CD4-positive, alpha-beta T cell treated with Interleukin-12 subunit alpha and Interleukin-12 subunit beta, for 1 hour (primary cell): ENCODE data around the gene POLE.

Experiments
- DNase-seq: peaks from one replicate; pipeline ENCODE4 v3.0.0-alpha.2; 2020

The POLE gene

DNA sequence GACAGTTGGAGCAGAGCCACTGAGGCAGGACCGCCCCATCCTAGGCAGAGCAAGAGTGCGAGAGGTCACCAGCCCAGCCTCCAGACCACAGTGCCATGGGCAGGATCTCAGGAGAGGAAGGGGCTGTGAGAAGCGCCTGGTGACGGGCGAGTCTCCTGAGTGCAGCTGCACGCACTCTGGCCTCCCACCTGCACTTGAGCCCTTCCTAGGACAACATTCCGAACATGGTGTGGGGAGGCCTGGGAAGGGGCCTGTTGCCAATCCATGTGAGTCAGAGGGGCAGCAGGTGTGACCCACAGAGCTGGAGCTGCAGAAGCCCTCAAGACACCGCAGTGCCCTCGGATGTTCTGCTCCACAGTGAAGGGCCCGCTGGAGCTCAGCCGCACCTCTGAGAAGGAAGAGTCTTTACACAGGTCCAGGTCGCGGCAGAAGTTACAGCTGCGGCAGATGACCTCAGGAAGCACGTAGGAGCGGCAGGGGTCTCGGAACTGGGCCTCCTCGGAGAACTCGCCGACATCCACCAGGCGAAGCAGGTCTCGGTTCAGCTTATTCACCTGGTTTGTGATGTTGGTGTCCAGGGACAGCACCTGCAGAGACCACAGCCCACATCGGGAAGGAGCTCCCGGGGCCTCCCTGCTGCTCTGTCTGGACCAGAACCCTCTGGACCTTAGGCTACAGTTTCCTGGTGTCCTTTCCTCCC, 61.3 kb downstream of the POLE start:
- no peak for DNase-seq

DNA sequence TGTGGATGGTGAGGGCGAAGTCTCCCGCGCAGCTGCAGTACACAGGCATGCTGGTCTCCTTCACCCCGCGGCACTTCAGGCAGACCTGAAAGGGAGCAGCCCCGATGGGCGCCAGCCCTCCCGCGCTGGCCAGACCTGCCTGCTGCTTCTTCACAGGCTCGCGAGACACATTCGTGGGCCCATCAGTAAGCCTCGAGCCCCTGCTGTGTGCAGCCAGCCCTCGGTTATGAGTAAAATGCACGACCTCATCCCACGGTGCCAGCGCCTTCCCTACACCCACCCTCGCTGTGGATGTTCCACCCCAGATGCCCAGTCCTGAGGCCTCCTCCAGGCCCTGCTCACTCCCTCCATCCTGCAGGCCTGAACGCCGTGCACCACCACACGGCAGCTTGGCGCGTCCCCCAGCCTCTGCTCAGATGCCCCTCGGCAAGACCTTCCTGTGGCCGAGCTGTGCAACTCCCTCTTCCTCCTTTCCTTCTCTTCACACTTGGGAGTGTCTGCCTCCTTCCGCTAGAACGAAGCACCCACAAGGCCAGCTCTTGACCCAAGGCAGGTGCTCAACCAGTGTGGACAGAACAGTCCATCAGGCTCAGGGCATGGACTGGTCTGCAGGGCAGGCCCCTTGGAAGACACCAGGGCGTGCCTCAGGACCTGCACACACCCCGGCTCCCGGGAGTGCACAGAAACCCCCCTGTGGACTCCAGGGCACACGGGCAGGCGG, 62.1 kb downstream of the POLE start:
- no peak for DNase-seq

DNA sequence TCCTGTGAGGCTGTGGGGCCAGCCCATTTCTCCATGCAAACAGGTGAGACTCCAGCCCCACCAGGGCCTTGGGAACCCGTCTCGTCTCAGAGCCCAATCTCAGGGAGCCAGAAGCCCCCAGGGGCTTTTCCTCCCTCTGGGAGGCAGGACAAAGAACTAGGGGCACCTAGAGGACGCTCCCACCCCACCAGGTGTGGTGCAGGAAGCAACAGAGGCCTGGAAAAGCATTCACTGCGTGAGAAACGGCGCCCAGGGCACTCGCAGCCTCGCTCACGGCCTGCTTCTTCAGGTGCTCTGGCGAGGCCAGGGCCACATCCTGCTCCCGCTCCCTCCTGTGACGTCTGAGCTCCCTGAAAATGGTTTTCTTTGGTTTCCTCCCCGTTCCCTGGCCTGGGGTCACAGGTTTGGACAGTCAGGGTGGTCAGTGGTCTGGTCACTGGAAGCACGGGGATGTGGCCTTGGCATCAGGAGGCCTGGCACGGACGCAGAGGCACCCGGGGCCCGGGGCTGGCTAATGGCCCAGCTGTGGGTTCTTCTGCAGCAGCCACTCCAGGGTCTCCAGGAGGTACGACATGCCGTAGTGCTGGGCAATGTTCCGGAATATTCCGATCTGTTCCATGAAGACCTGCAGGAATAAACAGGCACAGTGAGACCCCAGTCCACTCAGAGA, 62.8 kb downstream of the POLE start:
- DNase-seq, result no peak

DNA sequence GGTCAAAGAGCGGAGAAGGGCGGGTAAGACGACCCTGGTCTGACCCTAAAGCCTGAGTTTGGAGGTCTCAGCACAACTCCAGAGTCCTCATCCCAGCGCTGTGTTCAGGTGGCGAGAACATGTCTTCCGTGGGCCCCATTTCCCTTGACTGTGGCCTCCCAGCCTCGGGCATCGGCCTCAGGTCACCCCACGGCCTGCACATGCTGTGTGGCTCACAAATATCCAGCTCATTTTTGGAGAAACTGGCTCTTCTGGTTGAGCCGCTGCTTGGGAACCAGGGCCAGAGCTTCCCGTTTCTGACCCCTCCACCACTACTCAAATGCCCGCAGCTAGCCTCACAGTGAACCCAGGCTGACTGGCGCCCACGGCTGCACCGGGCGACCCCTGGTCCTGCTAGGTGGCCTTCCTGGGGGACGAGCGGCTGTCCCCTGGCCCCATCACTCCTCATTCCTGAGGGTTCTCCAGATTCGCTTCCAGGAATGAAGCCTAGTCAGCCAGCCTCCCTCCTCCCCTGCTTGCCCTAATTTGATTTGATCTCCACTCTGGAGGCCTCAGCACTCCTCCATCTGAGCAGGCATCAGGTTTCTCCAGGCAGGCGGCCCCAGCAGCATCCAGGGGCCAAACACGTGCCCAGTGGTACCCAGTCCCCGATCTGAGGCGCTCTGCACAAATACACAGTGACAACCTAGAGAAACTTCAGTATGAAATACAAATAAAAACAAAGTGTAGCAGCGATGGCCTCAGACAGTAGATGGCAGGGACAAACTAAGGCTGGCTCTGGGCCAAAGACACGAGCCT, 63.9 kb downstream of the POLE start:
- no peak for DNase-seq

DNA sequence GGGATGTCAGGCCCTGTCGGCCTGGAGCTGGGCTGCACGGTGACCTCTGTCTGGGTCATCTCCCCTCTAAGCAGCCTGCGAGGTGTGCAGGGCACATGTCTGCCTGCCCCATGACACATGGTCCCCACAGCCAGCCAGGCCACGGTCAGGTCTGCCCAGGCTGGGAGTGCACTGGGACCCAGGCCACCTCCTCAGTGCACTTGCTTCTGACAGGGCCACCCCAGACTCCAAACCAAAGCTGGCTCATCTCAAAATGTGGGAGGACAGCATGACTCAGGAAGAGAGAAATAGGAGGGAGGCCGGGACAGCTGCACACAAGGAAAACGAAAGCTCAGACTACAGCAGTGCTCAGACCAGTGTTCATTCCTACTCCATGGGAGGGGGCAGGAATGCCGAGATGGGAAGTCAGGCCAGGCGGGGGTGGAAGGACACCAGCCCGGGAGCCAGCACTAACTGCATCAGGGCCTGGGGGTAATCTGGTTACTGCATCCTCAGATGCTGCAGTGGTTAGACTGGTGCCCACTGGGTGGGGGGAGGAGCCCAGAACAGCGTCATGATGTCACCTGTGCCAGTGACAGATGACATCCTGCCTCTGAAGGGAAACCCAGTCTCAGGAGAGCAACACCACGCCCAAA, 64.6 kb downstream of the POLE start:
- no peak for DNase-seq

DNA sequence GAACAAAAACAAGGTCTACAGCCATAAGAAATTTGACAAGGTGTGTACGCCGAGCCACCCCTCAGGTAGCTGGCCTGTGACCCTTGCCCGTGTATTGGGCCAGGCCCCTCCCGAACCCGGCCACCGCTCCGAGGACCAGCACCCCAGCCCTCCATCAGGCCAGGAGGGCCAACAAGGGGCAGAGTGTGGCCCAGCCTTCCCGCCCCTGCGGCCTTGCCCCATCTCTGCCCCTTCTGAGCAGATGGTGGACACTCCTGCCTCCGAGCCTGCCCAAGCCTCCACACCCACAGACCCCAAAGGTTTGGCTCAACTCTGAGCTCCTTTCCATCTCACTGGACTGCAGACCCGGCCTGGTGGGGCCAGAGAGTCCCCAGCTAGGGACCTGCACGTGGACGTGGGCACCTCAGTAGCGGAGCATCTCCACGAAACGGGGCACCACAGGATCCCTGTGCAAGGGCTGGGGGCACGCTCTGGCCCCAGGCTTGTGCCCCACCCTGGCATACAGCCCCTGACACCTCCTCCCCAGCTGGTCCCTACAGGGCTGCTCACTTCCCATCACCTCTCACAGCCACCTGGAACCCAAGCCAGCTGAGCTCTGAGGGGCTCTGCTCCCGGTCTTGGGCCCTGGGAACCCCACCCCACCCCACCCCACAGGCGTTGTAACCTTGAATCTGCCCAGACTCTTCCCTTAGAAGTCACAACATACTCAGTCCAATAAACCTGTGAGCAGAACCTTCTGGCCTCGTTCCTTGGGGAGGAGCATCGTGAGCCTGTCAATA, 65.3 kb downstream of the POLE start:
- no peak for DNase-seq

DNA sequence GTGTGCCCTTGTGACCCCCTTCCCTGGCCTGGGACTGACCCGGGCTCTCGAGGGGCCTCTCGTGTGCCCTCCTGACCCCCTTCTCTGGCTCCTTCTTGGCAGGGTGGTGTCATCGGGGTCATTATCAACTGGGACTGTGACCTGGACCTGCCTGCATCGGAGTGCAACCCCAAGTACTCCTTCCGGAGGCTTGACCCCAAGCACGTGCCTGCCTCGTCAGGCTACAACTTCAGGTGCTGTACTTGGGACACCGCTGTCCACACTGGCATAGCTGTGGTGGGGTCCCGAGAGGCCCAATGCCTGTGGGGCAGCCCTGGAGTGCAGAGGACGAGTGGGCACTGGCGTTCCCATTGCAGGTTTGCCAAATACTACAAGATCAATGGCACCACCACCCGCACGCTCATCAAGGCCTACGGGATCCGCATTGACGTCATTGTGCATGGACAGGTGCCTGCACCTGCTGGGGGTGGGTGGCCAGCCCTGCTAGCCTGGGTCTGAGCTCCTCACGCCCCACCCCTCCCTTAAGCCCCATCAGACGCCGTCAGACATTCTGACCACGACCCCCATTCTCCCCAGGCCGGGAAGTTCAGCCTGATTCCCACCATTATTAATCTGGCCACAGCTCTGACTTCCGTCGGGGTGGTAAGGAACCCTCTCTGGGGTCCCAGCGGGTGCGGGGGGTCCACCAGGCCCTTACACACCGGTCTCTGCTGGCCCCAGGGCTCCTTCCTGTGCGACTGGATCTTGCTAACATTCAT, 66.1 kb downstream of the POLE start:
- no peak for DNase-seq

DNA sequence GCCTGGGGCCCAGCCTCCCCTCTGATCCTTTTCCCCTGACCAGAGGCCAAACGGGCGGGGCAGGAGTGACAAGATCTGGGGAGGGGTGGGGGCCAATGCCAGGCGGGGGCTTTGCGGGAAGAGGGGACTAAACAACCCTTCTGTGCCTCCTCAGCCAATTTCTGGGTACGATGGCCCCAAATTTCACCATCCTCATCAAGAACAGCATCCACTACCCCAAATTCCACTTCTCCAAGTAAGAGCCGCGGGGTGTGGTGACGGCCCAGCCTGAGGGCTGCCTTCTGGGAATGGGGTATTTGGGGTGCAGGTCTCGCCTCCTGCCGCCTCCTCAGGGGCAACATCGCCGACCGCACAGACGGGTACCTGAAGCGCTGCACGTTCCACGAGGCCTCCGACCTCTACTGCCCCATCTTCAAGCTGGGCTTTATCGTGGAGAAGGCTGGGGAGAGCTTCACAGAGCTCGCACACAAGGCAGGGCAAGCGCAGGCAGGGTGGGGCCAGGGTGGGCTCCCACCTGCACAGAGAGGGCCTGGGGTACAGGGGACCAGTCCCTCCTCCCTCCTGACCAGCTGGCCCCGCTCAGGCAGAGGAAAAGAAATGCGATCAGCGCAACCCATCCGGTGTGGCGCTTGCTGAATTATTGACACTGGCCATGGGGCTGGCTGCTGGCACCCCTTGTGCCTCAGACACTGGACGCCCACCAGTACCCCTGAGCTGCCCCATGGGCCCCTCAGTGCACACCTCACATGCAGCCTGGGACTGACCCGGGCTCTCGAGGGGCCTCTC, 66.8 kb downstream of the POLE start:
- DNase-seq, result no peak

DNA sequence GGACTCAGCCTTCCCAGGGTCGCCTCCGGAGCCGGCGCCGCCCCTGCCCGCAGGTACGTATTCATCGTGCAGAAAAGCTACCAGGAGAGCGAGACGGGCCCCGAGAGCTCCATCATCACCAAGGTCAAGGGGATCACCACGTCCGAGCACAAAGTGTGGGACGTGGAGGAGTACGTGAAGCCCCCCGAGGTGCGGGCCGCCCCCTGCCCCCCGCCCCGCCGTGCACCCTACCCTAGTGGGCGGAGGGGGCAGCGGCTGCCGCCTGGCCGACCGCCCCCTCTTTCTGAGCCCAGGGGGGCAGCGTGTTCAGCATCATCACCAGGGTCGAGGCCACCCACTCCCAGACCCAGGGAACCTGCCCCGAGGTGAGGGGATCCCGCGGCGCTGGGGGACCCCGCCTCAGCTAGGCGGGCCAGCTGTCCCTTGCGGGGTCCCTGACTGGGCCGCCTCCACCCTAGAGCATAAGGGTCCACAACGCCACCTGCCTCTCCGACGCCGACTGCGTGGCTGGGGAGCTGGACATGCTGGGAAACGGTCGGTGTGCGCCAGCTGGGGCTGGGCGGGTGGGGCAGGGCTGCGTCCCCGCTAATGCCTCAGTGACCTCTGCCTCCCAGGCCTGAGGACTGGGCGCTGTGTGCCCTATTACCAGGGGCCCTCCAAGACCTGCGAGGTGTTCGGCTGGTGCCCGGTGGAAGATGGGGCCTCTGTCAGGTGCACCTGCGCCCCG, 67.6 kb downstream of the POLE start:
- DNase-seq, result no peak

DNA sequence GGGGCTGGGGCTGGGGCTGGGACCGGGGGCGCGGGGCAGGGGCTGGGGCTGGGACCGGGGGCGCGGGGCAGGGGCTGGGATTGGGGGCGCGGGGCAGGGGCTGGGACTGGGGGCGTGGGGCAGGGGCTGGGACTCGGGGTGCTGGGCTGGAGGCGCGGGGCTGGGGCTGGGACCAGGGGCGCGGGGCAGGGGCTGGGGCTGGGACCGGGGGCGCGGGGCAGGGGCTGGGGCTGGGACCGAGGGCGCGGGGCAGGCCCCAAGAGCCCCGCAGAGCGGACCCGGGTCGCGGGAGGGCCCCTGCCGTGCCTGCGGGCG, 68.1 kb downstream of the POLE start:
- DNase-seq, result no peak

DNA sequence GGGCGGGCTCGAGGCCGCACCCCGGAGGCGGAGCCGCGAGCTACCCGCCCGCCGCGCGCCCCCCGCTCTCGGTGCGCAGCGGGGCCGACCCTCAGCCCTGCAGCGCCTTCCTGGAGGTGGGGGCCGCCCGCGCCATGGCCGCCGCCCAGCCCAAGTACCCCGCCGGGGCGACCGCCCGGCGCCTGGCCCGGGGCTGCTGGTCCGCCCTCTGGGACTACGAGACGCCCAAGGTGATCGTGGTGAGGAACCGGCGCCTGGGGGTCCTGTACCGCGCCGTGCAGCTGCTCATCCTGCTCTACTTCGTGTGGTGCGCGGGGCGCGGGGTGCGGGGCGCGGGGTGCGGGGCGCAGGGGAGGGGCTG, 68.5 kb downstream of the POLE start, which contains the start of gene P2RX2:
P2RX2 (plus strand) TSS at position 94 of the 361 bp plus-strand sequence; CDS start at position 135, 41 bp downstream.
- DNase-seq, result no peak

DNA sequence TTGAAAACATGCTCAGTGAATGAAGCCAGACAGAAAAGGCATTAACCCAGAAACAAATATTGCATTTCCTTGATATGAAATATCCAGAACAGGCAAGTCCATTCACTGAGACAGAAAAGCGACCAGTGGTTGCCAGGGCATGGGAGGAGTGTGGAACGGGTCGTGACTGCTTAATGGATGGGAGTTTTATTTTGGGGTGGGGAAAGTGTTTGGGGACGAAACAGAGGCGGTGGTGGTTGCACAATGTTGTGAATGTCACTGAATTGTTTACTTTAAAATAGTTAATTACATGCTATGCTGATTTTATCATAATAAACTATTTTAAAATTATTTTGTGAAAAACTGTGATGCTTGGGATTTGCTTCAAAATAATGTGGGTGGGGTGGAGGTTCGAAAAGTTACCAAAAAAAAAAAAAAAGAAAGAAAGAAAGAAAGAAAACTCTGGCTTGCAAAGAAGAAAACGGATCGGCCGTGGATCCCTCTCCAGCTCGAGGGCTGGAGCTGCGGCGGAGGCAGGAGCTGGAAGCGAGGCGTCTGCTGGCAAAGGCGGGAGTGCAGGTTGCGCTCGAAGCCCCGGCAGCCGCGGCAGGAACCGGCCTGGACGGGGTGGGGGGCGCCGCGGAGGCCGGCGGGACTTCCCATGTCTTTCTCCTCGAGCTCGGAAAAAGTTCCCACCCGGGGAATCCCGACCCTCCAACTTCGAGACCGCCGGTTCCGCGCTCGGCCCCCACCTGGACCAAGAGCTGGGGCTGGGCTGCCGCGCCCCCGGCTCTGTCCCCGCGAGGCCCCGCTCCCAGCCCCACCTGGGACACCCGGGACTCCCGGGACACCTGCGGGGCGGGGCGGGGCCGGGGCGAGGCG, 69.1 kb downstream of the POLE start:
- no peak for DNase-seq

DNA sequence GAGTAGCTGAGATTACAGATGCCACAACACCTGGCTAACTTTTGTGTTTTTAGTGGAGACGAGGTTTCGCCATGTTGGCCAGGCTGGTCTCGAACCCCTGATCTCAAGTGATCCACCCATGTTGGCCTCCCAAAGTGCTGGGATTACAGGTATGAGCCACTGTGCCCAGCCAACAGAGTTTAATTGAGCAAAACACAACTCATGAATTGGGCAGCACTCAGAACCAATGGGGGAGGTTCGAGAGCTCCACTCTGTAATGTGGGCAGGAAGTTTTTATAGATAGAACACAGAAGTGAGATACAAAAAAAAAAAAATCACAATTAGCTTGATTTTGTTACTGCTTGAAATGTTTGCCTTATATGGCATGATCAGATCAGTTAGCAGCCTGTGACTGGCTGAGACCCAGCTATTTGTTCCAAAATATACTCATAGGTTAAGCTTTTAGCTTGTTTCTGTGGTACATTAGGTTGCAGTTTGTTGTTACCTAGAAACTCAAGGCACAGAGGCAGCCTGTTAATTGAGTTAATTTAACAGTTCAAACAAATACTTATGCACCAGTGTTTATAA, 69.9 kb downstream of the POLE start:
- no peak for DNase-seq

DNA sequence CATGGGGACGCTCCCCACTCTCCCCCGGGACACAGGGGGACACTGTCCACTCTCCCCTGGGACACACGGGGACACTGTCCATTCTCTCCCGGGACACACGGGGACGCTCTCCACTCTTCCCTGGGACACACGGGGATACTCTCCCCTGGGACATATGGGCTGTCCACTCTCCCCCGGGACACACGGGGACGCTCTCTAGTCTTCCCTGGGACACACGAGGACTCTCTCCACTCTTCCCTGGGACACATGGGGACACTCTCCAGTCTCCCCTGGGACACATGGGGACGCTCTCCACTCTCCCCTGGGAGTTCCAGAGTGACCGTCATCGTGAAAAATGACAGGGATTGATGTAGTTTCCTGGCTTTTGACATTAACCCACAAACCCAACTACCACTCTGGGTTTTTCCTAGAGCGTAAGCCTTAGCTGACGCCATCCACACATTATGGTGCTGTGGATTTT, 71.5 kb downstream of the POLE start:
- no peak for DNase-seq

DNA sequence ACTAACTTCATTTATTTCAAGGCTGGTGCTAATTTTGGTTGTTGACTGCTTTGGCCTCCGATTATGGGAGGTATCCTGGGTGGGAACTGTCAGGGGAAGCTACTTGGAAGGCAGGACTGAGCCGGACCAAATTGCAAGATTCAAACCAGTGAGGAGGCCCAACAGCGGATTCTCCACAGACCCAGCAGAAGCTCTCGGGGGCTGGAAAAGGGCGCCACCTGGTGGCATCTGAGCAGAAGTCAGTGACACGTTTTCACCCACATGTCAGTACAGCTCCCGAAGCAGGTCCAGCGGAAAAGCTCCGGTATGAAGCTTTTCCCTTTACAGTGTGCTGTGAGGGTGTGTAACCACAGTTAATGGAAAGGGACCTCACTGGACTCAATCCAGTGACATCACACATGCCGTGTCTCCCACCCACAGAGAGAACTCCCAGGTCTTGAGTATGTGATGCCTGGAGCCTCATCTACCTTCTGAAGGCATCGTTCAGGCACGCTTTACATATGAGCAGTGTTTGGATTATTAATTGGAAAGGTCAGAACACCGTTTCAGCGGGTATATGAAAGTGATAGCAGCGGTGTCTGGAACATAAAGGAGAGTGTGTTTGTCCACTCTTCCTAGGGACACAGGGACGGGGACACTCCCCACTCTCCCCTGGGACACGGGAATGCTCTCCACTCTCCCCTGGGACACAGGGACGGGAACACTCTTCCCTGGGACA, 72.1 kb downstream of the POLE start:
- DNase-seq, result peak; percentile 79

DNA sequence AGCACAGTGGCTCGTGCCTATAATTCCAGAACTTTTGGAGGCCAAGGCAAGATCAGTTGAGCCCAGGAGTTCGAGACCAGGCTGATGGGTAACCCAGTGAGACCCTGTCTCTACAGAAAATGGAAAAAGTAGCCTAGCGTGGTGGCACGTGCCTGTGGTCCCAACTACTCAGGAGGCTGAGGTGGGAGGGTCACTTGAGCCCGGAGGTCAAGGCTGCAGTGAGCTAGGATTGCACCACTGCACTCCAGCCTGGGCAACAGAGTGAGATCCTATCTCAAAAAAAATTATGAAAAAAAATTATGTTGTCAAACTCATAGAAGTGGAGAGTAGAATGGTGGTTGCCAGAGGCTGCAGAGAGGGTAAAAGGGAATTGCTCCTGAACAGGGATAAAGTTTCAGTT, 73.1 kb downstream of the POLE start:
- no peak for DNase-seq

DNA sequence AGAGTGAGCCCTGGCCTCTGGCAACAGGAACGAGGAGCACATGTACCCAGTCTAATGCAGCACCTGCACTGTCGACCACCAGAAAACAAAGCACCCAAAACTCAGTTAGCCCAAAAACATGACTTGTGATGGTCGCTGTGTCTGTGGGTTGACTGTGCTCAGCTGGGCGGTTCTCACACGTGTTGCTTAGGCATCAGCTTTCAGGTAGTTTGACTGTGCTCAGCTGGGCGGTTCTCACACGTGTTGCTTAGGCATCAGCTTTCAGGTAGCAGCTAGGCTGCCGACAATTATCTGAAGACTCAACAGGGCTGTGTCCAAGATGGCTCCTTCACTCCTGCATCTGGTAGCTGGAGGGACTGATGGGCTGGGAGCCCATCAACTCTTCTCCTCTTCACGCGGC, 75.5 kb downstream of the POLE start:
- DNase-seq, result no peak
